ENCODE measurements around the gene ZNF569. TPM values are rescaled to one million over a fixed set of nuclear protein-coding genes. Genes with fewer than 3 reads are reported as not detected.

ZNF569 gene
- total and polyA plus RNA-seq, 2 experiments from 2014 or later, result 7.9 to 18.7 TPM

GRCh38 chr19:37467608-37468090 lies 405 bp upstream of the ZNF569 start (continued):
- TF ChIP-seq CTCF (conservative IDR thresholded peaks at IDR 0.05; ENCODE audit: low read depth in 2 of 2) (no peak), JUNB (IDR thresholded peaks at IDR 0.05; ENCODE audit: unreplicated experiment) (no peak), STAT1 (IDR thresholded peaks at IDR 0.05; ENCODE audit: unreplicated experiment) (no peak), ZNF114 (CRISPR knock-in tag; IDR thresholded peaks at IDR 0.05) (no peak), EZH2phosphoT487 (IDR thresholded peaks at IDR 0.05; ENCODE audit: unreplicated experiment) (no peak), EZH2 (IDR thresholded peaks at IDR 0.05; ENCODE audit: low read depth, unreplicated experiment) (no peak), REST (IDR thresholded peaks at IDR 0.05; ENCODE audit: unreplicated experiment) (no peak), CREB1 (CRISPR knock-in tag; IDR thresholded peaks at IDR 0.05; ENCODE audit: low read depth) (no peak)

GRCh38 chr19:37466277-37466797 lies 907 bp downstream of the ZNF569 start:
- peak overlapping the region; percentile 98 for H3K4me3 Mint-ChIP-seq
- H3K27ac Mint-ChIP-seq, result no peak overlapping the region
- H3F3A ChIP-seq (replicated peaks; ENCODE audit: low read depth), result no peaks in the 10 kb centered on the region
- peaks cover 15% of the 10 kb centered on the region for H3K27me3 Mint-ChIP-seq (ENCODE audit: insufficient read depth, low read depth, poor library complexity)
- H3K27ac ChIP-seq (ENCODE audit: low read depth), result no peak overlapping the region
- H3K9me2 ChIP-seq (ENCODE audit: insufficient read depth), result no peaks in the 10 kb centered on the region
- H3K36me3 Mint-ChIP-seq (ENCODE audit: low read depth), result peaks cover 14% of the 10 kb centered on the region
- peak overlapping the region; percentile 97 for H3K4me2 ChIP-seq
- peak overlapping the region; percentile 100 for H2AFZ ChIP-seq
- peaks cover 12% of the 10 kb centered on the region for H3K4me1 Mint-ChIP-seq
- no peaks in the 10 kb centered on the region; the same call in 1 of the 2 replicates for H3K79me2 ChIP-seq (replicated peaks; ENCODE audit: insufficient read depth)
- H3K36me3 ChIP-seq (ENCODE audit: insufficient read depth), result peaks cover 4% of the 10 kb centered on the region; the same call in 1 of the 2 replicates
- DNase-seq (ENCODE audit: low spot score) (peak; percentile 21), ATAC-seq (no peak)
- peak overlapping the region; percentile 99 for H3K4me3 ChIP-seq
- H3K9me3 Mint-ChIP-seq, result no peaks in the 10 kb centered on the region; the same call in 2 of the 3 replicates
- H4K20me1 ChIP-seq (replicated peaks; ENCODE audit: insufficient read depth), result no peaks in the 10 kb centered on the region
- H3K4me1 ChIP-seq (ENCODE audit: insufficient read depth), result peaks cover 7% of the 10 kb centered on the region; the same call in 1 of the 2 replicates
- H3K27me3 ChIP-seq (ENCODE audit: insufficient read depth), result no peaks in the 10 kb centered on the region
- TF ChIP-seq ZNF331 (CRISPR knock-in tag; IDR thresholded peaks at IDR 0.05; ENCODE audit: low read depth) (no peak), EZH2phosphoT487 (IDR thresholded peaks at IDR 0.05; ENCODE audit: unreplicated experiment) (no peak), JUNB (IDR thresholded peaks at IDR 0.05; ENCODE audit: unreplicated experiment) (no peak), CREB1 (CRISPR knock-in tag; IDR thresholded peaks at IDR 0.05; ENCODE audit: low read depth) (no peak), STAT1 (IDR thresholded peaks at IDR 0.05; ENCODE audit: unreplicated experiment) (no peak), NANOG (IDR thresholded peaks at IDR 0.05; ENCODE audit: borderline replicate concordance) (no peak), REST (IDR thresholded peaks at IDR 0.05; ENCODE audit: unreplicated experiment) (no peak), EZH2 (IDR thresholded peaks at IDR 0.05; ENCODE audit: low read depth, unreplicated experiment) (no peak), CTCF (conservative IDR thresholded peaks at IDR 0.05; ENCODE audit: low read depth in 2 of 2) (no peak), POLR2AphosphoS5 (IDR thresholded peaks at IDR 0.05; ENCODE audit: low read depth) (no peak), ZNF114 (CRISPR knock-in tag; IDR thresholded peaks at IDR 0.05) (no peak), ETS1 (IDR thresholded peaks at IDR 0.05) (no peak)

All from GM23338 (cell line).